ENCODE measurements around the gene BUB1. TPM values are rescaled to one million over a fixed set of nuclear protein-coding genes. Genes with fewer than 3 reads are reported as not detected.
"Not testable (repeated sequence)": the region's sequence is repeated elsewhere in the genome, so short reads cannot be mapped to it uniquely, and the experiment has no call there.

BUB1 gene
- total RNA-seq, 2 experiments from 2014 or later: 138 to 140 TPM

- Mint-ChIP-seq H3K36me3 (ENCODE audit: low read depth) (peaks cover 74% of the 10 kb centered on the region), H3K27ac (no peak overlapping the region), H3K9me3 (ENCODE audit: insufficient read depth) (no peaks in the 10 kb centered on the region), H3K27me3 (ENCODE audit: low read depth) (no peaks in the 10 kb centered on the region), H3K4me1 (ENCODE audit: low read depth) (no peaks in the 10 kb centered on the region), H3K4me3 (no peak overlapping the region)
- CTCF ChIA-PET: no interaction called here
- ATAC-seq: no peak
- DNase-seq: no peak
- POLR2A ChIA-PET: no interaction called here
Measured at GRCh38 chr2:110647777-110648176, 30.1 kb downstream of the BUB1 start.

DNA sequence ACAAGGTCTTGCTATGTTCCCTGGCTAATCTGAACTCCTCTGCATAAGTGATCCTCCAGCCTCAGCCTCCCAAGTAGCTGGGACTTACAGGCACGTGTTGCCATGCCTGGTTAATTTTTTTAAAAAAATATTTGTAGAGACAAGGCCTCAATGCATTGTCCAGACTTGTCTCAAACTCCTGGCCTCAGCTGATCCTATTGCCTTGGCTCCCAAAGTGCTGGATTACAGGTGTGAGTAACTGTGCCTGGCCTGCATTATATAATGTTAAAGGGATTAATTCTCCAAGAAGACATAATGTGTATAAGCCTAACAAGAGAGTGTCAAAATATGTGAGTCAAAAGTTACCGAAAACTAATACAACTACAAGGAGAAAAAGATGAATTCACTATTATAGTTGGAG, 32.2 kb downstream of the BUB1 start:
- peaks cover 77% of the 10 kb centered on the region for H3K36me3 Mint-ChIP-seq (ENCODE audit: low read depth)
- POLR2A ChIA-PET: interaction anchor here (1.3 kb wide), 1 partner anchor 32 kb away, joined by 5 read pairs; the partner anchor contains the start of gene BUB1
- H3K4me3 Mint-ChIP-seq: no peak overlapping the region
- no peak for DNase-seq
- ATAC-seq: no peak
- CTCF ChIA-PET: no interaction called here
- H3K27ac Mint-ChIP-seq: no peak overlapping the region
- H3K9me3 Mint-ChIP-seq (ENCODE audit: insufficient read depth): no peaks in the 10 kb centered on the region
- H3K27me3 Mint-ChIP-seq (ENCODE audit: low read depth): no peaks in the 10 kb centered on the region
- no peaks in the 10 kb centered on the region for H3K4me1 Mint-ChIP-seq (ENCODE audit: low read depth)

DNA sequence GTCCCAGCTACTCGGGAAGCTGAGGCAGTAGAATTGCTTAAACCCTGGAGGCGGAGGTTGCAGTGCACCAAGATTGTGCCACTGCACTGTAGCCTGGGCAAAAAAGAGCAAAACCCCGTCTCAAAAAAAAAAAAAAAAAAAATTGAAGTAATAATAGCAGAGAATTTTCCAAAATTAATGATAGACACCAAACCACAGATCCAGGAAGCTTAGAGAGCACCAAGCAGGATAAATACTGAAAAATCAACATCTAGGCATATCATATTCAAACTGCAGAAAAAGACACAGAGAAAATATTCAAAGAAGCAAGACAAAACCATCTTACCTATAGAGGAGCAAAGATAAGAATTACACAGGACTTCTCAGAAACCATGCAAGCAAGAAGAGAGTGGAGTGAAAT, 33.5 kb downstream of the BUB1 start:
- H3K4me1 Mint-ChIP-seq (ENCODE audit: low read depth): no peaks in the 10 kb centered on the region
- DNase-seq (no peak), ATAC-seq (no peak)
- ChIA-PET POLR2A (no interaction called here), CTCF (no interaction called here)
- H3K4me3 Mint-ChIP-seq: no peak overlapping the region
- no peaks in the 10 kb centered on the region for H3K27me3 Mint-ChIP-seq (ENCODE audit: low read depth)
- no peak overlapping the region for H3K27ac Mint-ChIP-seq
- peaks cover 80% of the 10 kb centered on the region for H3K36me3 Mint-ChIP-seq (ENCODE audit: low read depth)
- no peaks in the 10 kb centered on the region for H3K9me3 Mint-ChIP-seq (ENCODE audit: insufficient read depth)

GRCh38 chr2:110642360-110642759, 35.5 kb downstream of the BUB1 start:
- DNase-seq: no peak
- ATAC-seq: no peak
- no peaks in the 10 kb centered on the region for H3K4me1 Mint-ChIP-seq (ENCODE audit: low read depth)
- H3K27ac Mint-ChIP-seq: no peak overlapping the region
- H3K27me3 Mint-ChIP-seq (ENCODE audit: low read depth): no peaks in the 10 kb centered on the region
- ChIA-PET POLR2A (interaction anchor here (1.0 kb wide), 1 partner anchor 35 kb away, joined by 3 read pairs; the partner anchor contains the start of gene BUB1), CTCF (no interaction called here)
- H3K36me3 Mint-ChIP-seq (ENCODE audit: low read depth): peaks cover 84% of the 10 kb centered on the region
- no peak overlapping the region for H3K4me3 Mint-ChIP-seq
- no peaks in the 10 kb centered on the region for H3K9me3 Mint-ChIP-seq (ENCODE audit: insufficient read depth)

GRCh38 chr2:110639972-110640371, 37.9 kb downstream of the BUB1 start:
- Mint-ChIP-seq H3K9me3 (ENCODE audit: insufficient read depth) (no peaks in the 10 kb centered on the region), H3K27me3 (ENCODE audit: low read depth) (no peaks in the 10 kb centered on the region), H3K36me3 (ENCODE audit: low read depth) (peaks cover 84% of the 10 kb centered on the region), H3K4me3 (no peak overlapping the region), H3K4me1 (ENCODE audit: low read depth) (no peaks in the 10 kb centered on the region), H3K27ac (peak overlapping the region; percentile 12)
- no peak for DNase-seq
- ChIA-PET CTCF (no interaction called here), POLR2A (no interaction called here)
- no peak for ATAC-seq

DNA sequence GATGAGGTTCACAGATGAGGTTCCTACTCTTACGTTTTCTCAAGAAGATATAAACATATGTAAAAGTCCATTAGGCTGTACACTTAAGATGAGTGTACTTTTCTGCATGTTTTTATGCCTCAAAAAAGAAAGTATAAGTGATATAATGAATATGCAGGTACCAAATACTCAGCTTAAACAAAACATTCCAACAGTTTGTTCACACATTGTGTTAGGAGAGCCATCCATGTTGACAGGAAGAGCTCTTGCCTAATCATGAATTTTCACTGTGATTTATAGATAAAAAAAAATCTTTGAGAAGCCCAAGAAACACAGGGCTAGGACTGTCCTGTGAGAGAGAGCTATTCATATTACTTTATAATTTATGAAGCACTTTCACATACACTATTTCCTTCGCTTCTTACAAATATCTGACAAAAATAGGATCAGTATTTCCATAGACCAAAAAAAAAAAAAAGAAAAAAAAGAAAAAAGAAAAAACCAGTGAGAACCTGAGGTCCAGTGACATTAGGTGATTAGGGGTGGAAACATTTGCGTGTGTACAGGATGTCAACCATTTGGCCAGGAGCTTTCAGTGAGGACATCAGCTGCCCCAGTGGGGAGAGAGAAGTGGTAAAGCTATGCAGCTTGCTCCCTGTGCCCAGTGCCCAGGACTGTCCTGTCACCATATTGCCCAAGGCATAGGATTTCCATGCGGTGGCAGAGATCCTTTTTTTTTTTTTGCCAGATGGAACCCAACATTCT, 38.7 kb downstream of the BUB1 start:
- Mint-ChIP-seq H3K27ac (no peak overlapping the region), H3K27me3 (ENCODE audit: low read depth) (no peaks in the 10 kb centered on the region), H3K36me3 (ENCODE audit: low read depth) (peaks cover 84% of the 10 kb centered on the region), H3K9me3 (ENCODE audit: insufficient read depth) (no peaks in the 10 kb centered on the region), H3K4me1 (ENCODE audit: low read depth) (no peaks in the 10 kb centered on the region), H3K4me3 (no peak overlapping the region)
- POLR2A ChIA-PET: interaction anchor here (0.5 kb wide), 1 partner anchor 1229 kb away, joined by 4 read pairs; no protein-coding TSS in a partner anchor
- no peak for DNase-seq
- no peak for ATAC-seq
- CTCF ChIA-PET: interaction anchor here (1.1 kb wide), 1 partner anchor 173 kb away, joined by 4 read pairs; no protein-coding TSS in a partner anchor

DNA sequence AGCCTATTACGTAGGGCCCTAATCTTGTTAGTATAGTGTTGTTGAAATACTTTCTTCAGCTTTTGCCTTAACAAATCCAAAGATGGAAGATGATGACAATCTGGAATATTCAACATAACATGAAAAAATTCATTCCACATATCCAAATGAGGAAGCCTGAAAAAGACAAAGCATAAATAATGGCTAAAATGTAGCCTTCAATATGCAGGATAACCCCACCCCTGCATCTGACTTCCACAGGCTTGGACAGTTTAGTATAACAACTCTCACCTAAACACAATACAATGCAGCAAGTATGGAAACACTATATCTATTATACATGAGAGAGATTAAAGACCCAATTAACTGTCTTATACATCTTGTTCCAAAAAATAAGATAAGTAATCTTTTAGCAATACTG, 39.9 kb downstream of the BUB1 start:
- peaks cover 81% of the 10 kb centered on the region for H3K36me3 Mint-ChIP-seq (ENCODE audit: low read depth)
- no peaks in the 10 kb centered on the region for H3K4me1 Mint-ChIP-seq (ENCODE audit: low read depth)
- no peak overlapping the region for H3K4me3 Mint-ChIP-seq
- ATAC-seq: no peak
- DNase-seq: no peak
- POLR2A ChIA-PET: no interaction called here
- no peak overlapping the region for H3K27ac Mint-ChIP-seq
- no peaks in the 10 kb centered on the region for H3K9me3 Mint-ChIP-seq (ENCODE audit: insufficient read depth)
- H3K27me3 Mint-ChIP-seq (ENCODE audit: low read depth): no peaks in the 10 kb centered on the region
- CTCF ChIA-PET: interaction anchor here (1.1 kb wide), 1 partner anchor 174 kb away, joined by 4 read pairs; no protein-coding TSS in a partner anchor

DNA sequence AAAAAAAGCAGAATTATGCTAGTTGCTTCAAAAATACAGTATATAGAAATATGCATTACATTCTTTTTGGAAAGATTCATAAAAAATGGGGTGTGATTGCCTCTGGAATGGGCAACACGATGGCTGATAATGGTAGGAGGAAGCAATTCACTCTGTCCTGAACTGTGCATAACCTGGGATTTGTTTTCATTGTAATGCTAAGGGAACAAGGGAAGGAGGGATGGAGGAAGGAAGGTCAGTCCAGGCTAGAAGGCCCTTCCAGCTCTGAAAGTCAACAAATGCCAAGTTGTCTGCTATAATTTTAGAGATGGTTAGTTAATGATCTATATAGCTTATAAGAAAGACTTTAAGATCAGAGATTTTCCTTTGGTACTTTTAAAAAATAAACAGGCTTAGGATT, 40.8 kb downstream of the BUB1 start:
- CTCF ChIA-PET: no interaction called here
- POLR2A ChIA-PET: no interaction called here
- Mint-ChIP-seq H3K27me3 (ENCODE audit: low read depth) (no peaks in the 10 kb centered on the region), H3K27ac (no peak overlapping the region), H3K4me1 (ENCODE audit: low read depth) (no peaks in the 10 kb centered on the region), H3K4me3 (no peak overlapping the region), H3K36me3 (ENCODE audit: low read depth) (peaks cover 75% of the 10 kb centered on the region), H3K9me3 (ENCODE audit: insufficient read depth) (no peaks in the 10 kb centered on the region)
- DNase-seq (no peak), ATAC-seq (no peak)

GRCh38 chr2:110635949-110636628, 41.8 kb downstream of the BUB1 start:
- DNase-seq; H3K27ac Mint-ChIP-seq; H3K4me1 Mint-ChIP-seq (ENCODE audit: low read depth); H3K9me3 Mint-ChIP-seq (ENCODE audit: insufficient read depth); POLR2A ChIA-PET; H3K4me3 Mint-ChIP-seq; H3K27me3 Mint-ChIP-seq (ENCODE audit: low read depth); ATAC-seq; CTCF ChIA-PET: not testable (repeated sequence)
- peaks cover 66% of the 10 kb centered on the region for H3K36me3 Mint-ChIP-seq (ENCODE audit: low read depth)

- CTCF ChIA-PET; H3K27ac Mint-ChIP-seq; H3K36me3 Mint-ChIP-seq (ENCODE audit: low read depth); POLR2A ChIA-PET; H3K9me3 Mint-ChIP-seq (ENCODE audit: insufficient read depth); H3K4me1 Mint-ChIP-seq (ENCODE audit: low read depth); H3K4me3 Mint-ChIP-seq; ATAC-seq; H3K27me3 Mint-ChIP-seq (ENCODE audit: low read depth); DNase-seq: not testable (repeated sequence)
Measured at GRCh38 chr2:110627348-110627747, 50.5 kb downstream of the BUB1 start.

DNA sequence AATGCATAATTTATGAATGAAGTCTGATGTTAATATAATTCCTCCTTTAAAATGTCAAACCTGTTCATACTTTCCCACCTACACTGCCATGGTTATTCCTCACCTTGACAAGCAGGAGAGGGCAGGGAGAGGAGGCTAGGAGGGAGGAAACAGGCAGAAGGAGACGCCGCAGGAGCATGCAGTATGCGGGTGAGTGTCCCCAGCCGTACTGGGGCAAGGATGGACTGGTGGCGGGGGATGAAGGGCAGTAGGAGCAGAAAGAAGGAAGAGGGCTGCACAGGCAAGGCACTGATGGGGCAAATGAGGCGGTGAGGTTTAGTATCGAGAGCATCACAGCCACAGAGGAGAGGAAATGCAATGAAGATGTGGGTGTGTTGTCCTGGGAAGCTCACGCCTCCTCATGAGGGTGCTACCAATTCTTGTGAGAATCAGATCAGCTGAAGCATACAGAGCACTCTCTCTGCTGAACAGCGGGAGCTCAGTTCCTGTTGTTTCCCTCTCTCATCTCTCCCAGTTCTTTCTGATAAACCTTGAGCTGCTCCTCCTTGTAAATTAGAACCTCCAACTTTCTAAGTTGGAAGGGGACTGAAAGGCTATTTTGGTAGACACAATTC, 58.4 kb downstream of the BUB1 start:
- DNase-seq; H3K9me3 Mint-ChIP-seq (ENCODE audit: insufficient read depth); H3K27ac Mint-ChIP-seq; H3K4me3 Mint-ChIP-seq; H3K4me1 Mint-ChIP-seq (ENCODE audit: low read depth); H3K36me3 Mint-ChIP-seq (ENCODE audit: low read depth); H3K27me3 Mint-ChIP-seq (ENCODE audit: low read depth); CTCF ChIA-PET; POLR2A ChIA-PET: not testable (repeated sequence)
- peak; percentile 30 for ATAC-seq

DNA sequence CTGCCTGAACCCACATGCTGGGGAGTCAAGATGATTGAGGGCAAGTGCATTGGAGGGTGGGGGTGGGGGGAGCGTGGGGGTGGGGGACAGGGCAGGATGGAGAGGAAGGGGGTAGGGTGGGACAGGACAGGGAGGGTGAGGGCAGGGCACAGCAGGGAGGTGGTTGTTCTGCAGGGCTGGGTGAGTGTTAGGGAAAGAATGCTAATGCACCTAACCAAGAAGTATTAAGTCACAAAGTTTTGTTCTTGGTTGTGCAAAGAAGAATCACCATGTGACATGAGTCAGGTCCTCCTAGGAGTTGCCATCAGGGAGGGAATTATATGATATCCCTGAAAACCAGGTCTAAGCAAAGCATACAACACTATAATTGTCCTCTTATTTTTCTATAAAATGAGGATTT, 63.9 kb downstream of the BUB1 start:
- H3K27me3 Mint-ChIP-seq (ENCODE audit: low read depth); H3K4me3 Mint-ChIP-seq; POLR2A ChIA-PET; ATAC-seq; H3K4me1 Mint-ChIP-seq (ENCODE audit: low read depth); DNase-seq; H3K9me3 Mint-ChIP-seq (ENCODE audit: insufficient read depth); H3K27ac Mint-ChIP-seq; H3K36me3 Mint-ChIP-seq (ENCODE audit: low read depth); CTCF ChIA-PET: not testable (repeated sequence)

All from activated CD8-positive, alpha-beta T cell treated with anti-CD3 and anti-CD28 coated beads, Interleukin-2, amount 10 ng/mL, durations not matched to agents 7 days and 5 days (primary cell).